GM18505 (cell line): ENCODE data around the gene FGF3.

Experiments
- ATAC-seq: cut with Tn5 transposase; IDR thresholded peaks from one replicate; pipeline ENCODE4 v1.9.1; 2021; ENCODE audit not compliant: unreplicated experiment
- POLR2A ChIP-seq: IDR thresholded peaks from 4 replicates; pipeline ENCODE4 v1.6.1; 2011; ENCODE audit warnings: borderline replicate concordance; ENCODE audit not compliant: insufficient read depth, insufficient read length; ENCODE audit errors: extremely low read depth

FGF3 gene

GRCh38 chr11:69860796-69861445 lies 41.7 kb upstream of the FGF3 start:
- no peak for TF ChIP-seq POLR2A
- ATAC-seq, result no peak

DNA sequence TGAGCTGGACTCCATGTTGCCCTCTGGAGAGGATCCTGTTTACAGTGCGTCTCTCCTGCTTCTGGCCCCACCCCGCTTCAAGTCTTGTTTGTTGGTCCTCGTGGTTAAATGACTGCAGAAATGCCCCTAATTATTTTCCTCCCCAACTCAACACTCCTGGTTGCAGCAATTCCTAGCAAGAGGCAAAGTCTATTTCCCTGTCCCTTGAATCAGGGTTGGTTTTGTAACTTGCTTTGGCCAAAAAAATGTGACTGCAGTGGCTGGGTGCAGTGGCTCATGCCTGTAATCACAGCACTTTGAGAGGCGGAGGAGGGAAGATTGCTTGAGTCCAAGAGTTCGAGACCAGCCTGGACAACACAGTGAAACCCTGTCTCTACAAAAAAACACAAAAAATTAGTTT lies 41.0 kb upstream of the FGF3 start:
- no peak for TF ChIP-seq POLR2A
- ATAC-seq, result no peak

- no peak for TF ChIP-seq POLR2A
- no peak for ATAC-seq
These were observed 40.2 kb upstream of the FGF3 start for GRCh38 chr11:69859275-69859934.

DNA sequence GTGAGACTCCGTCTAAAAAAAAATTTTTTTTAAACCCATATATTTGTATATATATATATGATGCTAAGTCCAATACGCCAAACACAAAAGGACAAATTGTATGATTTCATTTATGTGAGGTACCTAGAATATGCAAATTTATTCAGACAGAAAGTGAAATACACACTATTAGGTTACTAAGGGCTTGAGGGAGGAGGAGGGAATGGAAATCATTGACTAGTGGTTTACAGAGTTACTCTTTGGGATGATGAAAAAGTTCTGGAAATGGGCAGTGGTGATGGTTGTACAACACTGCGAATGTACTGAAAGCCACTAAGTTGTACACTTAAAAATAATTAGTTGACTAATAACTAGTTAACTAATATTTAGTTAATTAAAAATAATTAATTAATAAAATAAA lies 36.2 kb upstream of the FGF3 start:
- ATAC-seq, result no peak
- no peak for TF ChIP-seq POLR2A

DNA sequence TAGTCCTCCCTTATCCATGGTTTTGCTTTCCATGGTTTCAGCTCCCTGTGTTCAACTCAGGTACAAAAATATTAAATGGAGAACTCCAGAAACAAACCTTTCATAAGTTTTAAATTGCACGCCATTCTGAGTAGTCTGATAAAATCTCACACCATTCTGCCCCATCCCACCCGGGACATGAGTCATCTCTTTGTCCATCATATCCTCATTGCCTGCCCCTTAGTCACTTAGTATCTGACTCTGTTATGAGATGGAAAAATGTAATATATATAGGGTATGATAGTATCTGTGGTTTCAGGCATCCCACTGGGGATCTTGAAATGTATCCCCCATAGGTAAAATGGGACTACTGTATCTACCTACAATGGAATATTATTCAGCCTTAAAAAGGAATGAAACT lies 35.5 kb upstream of the FGF3 start:
- no peak for TF ChIP-seq POLR2A
- ATAC-seq, result no peak

- no peak for ATAC-seq
- TF ChIP-seq POLR2A, result no peak
These were observed 32.8 kb upstream of the FGF3 start for GRCh38 chr11:69852056-69852455.

DNA sequence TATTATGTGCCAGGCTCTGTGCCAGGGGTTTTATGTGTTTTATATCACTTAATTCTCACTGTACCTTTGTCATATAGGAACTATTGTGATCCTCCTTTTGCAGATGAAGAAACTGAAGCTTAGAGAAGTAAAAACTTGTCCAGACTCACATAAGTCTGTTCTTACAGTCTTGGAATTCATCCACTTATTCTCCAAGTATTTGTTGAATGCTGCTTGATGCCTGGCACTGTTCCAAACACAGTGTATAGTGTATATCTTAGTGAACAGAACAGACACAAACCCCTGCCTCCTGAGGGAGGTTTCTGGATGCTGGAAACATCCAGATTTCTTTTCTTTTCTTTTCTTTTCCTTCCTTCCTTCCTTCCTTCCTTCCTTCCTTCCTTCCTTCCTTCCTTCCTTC lies 29.0 kb upstream of the FGF3 start:
- TF ChIP-seq POLR2A, result no peak
- ATAC-seq, result no peak

GRCh38 chr11:69844396-69844795 lies 25.2 kb upstream of the FGF3 start:
- TF ChIP-seq POLR2A, result no peak
- ATAC-seq, result no peak

DNA sequence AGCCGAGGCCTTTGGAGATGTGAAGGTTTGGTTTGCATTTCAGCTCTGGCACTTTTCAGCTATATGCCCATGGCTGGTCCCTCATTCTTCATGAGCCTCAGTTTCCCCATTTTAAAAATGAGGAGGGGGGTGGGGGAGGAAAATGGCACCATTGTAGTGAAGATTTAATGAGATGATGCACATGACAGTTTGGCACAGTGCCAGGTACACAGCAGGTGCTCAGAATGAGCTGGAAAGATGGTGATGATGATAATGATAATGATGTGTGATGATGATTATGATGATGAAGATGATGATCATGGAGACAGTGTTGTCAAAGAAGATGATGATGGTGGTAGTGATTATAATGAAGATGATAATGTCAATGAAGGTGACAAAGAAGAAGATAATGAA lies 24.3 kb upstream of the FGF3 start:
- ATAC-seq, result no peak
- TF ChIP-seq POLR2A, result no peak

DNA sequence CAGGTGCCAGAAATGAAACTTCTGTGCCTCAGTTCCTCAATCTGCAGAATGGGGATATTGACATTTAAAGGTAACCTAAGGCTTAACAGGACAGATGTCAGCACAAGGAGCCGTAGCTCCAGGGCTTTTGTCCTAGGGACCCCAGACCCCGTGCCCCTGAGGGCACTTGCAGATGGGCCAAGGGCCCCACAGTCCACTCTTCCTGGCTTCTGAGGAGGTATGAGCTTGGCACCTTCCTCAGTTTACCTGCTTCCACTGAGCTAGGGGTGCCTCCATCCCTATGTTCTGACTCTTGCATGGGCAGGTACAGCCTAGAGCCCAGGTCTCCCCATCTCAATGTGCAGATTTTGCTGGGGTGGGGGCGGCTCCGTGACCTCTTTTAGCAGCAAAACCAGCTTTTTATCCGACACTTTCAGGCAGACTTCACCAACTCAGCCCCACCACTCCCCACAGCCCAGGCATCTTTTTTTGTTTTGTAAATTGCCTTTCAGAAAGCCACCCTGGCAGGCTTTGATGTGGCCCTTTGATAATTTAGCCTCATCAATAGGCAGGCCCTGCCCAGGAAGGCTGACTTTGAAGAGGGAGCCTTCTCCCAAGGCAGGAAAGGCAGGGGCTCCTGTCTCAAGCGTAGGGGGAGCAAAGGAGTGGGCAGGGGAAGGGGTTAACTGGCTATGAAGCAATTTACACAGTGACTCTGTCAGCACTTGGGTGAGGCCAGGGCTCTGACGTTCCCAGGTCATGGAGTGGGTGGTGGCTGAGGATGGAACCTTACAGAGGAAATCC lies 23.7 kb upstream of the FGF3 start:
- TF ChIP-seq POLR2A, result no peak
- ATAC-seq, result no peak

GRCh38 chr11:69841859-69842698 lies 22.9 kb upstream of the FGF3 start:
- no peak for TF ChIP-seq POLR2A
- ATAC-seq, result no peak

DNA sequence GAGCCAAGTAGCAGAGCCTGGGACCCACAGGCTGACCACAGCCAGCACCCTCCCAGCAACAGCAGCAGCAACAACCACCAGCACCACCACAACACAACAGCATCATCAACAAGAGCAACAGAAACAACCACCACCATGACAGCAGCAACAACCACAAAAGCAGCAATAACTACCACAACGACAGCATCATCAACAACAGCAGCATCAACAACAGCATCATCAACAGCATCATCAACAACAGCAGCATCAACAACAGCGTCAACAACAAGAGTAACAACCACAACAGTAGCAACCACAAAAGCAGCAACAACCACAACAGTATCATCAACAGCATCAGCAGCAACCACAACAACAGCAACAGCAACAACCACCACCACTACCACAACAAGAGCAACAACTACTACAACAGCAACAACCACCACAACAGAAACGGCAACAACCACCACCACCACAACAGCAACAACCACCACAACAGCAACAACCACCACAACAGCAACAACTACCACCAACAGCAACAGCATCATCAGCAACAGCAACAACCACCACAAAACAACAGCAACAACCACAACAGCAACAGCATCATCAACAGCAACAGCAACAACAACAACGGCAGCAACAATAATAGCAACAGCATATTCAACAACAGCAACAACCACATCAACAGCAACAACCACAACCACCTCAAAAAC lies 22.1 kb upstream of the FGF3 start:
- TF ChIP-seq POLR2A, result no peak
- ATAC-seq, result no peak
